Right lobe of liver (tissue), 4 donors: Measurements from ENCODE around the gene CIITA.

ENCODE experiments used
- POLR2A ChIP-seq: fragments of 450-650 bp; IDR thresholded peaks from one replicate; pipeline ENCODE4 v1.6.1; 2017; ENCODE audit warnings: antibody characterized with exemption, mild to moderate bottlenecking
- TF ChIP-seq, protein P1 (sequence below), 4 donors: fragments of 200-600 bp in 3 of 4; fragments of 450-650 bp in 1 of 4; IDR thresholded peaks; one replicate each; pipeline versions ENCODE4 v1.5.1 to v1.8.0; 2016 to 2022; ENCODE audit warnings: antibody characterized with exemption in 4 of 4, mild to moderate bottlenecking in 2 of 4
- donor health status: DM: no; HTN: no; CAD: no.
- donor health status: DM: no; HTN: no; CAD: no.
- donor health status: DM: no; HTN: yes; CAD: no.

- TF ChIP-seq, protein P1, sequence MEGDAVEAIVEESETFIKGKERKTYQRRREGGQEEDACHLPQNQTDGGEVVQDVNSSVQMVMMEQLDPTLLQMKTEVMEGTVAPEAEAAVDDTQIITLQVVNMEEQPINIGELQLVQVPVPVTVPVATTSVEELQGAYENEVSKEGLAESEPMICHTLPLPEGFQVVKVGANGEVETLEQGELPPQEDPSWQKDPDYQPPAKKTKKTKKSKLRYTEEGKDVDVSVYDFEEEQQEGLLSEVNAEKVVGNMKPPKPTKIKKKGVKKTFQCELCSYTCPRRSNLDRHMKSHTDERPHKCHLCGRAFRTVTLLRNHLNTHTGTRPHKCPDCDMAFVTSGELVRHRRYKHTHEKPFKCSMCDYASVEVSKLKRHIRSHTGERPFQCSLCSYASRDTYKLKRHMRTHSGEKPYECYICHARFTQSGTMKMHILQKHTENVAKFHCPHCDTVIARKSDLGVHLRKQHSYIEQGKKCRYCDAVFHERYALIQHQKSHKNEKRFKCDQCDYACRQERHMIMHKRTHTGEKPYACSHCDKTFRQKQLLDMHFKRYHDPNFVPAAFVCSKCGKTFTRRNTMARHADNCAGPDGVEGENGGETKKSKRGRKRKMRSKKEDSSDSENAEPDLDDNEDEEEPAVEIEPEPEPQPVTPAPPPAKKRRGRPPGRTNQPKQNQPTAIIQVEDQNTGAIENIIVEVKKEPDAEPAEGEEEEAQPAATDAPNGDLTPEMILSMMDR (IDR thresholded peaks at IDR 0.05), result no peak
- TF ChIP-seq POLR2A, result no peak
These were observed 56.1 kb downstream of the CIITA start for GRCh38 chr16:10932959-10933710.
